ENCODE results near the gene MGRN1. TPM values are rescaled to one million over a fixed set of nuclear protein-coding genes. Genes with fewer than 3 reads are reported as not detected.

Gene MGRN1
- total RNA-seq, 4 donors from 2014 or later = 49.1 to 127 (median 79.5) TPM

- peaks cover 0 to 21% (median 8%) of the 10 kb centered on the region in 4 donors for H3K36me3 ChIP-seq
- WGBS, 2 donors (ENCODE audit: low coverage in 1 of 2) = 80 to 94% methylated on average over 2 to 13 of the region's 13 CpGs
- intact Hi-C loops (cut with DNase I; ENCODE audit: low total_unique reads) (no loop called here), in situ Hi-C loops (cut with MboI; ENCODE audit: low pct_ligation_motif_present in 1 of 4, low pct_unique_long_range_greater_than_20kb in 1 of 4, low sequenced_read_pairs in 3 of 4) (no loop called here)
- no peak overlapping the region for H3K4me3 ChIP-seq
- no peak for DNase-seq
- H3K27ac ChIP-seq = no peak overlapping the region
- no peaks in the 10 kb centered on the region for H3K27me3 ChIP-seq
- H3K9me3 ChIP-seq = no peaks in the 10 kb centered on the region
- TF ChIP-seq POLR2AphosphoS5 (IDR thresholded peaks at IDR 0.05) (no peak), POLR2A (IDR thresholded peaks at IDR 0.05) (no peak), CTCF (IDR thresholded peaks at IDR 0.05) (no peak), EP300 (IDR thresholded peaks at IDR 0.05; ENCODE audit: low read depth) (no peak)
- H3K4me1 ChIP-seq = peaks cover 3 to 25% (median 17%) of the 10 kb centered on the region in 4 donors
Observed at GRCh38 chr16:4651827-4652226, 27.2 kb downstream of the MGRN1 start.

- Histone ChIP-seq H3K36me3 (peaks cover 0 to 23% (median 11%) of the 10 kb centered on the region in 4 donors), H3K9me3 (no peaks in the 10 kb centered on the region), H3K27me3 (no peaks in the 10 kb centered on the region), H3K4me3 (no peak overlapping the region), H3K4me1 (peaks cover 3 to 25% (median 17%) of the 10 kb centered on the region in 4 donors), H3K27ac (no peak overlapping the region)
- in situ Hi-C loops (cut with MboI; ENCODE audit: low pct_ligation_motif_present in 1 of 4, low pct_unique_long_range_greater_than_20kb in 1 of 4, low sequenced_read_pairs in 3 of 4) (no loop called here), intact Hi-C loops (cut with DNase I; ENCODE audit: low total_unique reads) (no loop called here)
- no peak for DNase-seq
- WGBS, 2 donors (ENCODE audit: low coverage in 1 of 2) = 94% methylated on average over 20 of the region's 25 CpGs; no CpG with 5 or more reads in 1 of the 2 donors
- TF ChIP-seq CTCF (IDR thresholded peaks at IDR 0.05) (no peak), POLR2AphosphoS5 (IDR thresholded peaks at IDR 0.05) (no peak), POLR2A (IDR thresholded peaks at IDR 0.05) (no peak), EP300 (IDR thresholded peaks at IDR 0.05; ENCODE audit: low read depth) (no peak)
Observed at GRCh38 chr16:4652561-4652960, 27.9 kb downstream of the MGRN1 start.

GRCh38 chr16:4654011-4654963 is 29.7 kb downstream of the MGRN1 start:
- no peak overlapping the region for H3K4me3 ChIP-seq
- peaks cover 3 to 25% (median 17%) of the 10 kb centered on the region in 4 donors for H3K4me1 ChIP-seq
- H3K36me3 ChIP-seq = peaks cover 0 to 25% (median 11%) of the 10 kb centered on the region in 4 donors
- H3K27me3 ChIP-seq = no peaks in the 10 kb centered on the region
- 43 to 79% methylated on average over 3 to 16 of the region's 16 CpGs for WGBS, 2 donors (ENCODE audit: low coverage in 1 of 2)
- H3K9me3 ChIP-seq = no peaks in the 10 kb centered on the region
- intact Hi-C loops (cut with DNase I; ENCODE audit: low total_unique reads) (no loop called here), in situ Hi-C loops (cut with MboI; ENCODE audit: low pct_ligation_motif_present in 1 of 4, low pct_unique_long_range_greater_than_20kb in 1 of 4, low sequenced_read_pairs in 3 of 4) (no loop called here)
- TF ChIP-seq POLR2A (IDR thresholded peaks at IDR 0.05) (no peak), CTCF (IDR thresholded peaks at IDR 0.05) (no peak), POLR2AphosphoS5 (IDR thresholded peaks at IDR 0.05) (no peak), EP300 (IDR thresholded peaks at IDR 0.05; ENCODE audit: low read depth) (no peak)
- peak overlapping the region; percentile 34 to 73 (median 64) for H3K27ac ChIP-seq
- DNase-seq = peak; percentile 77

GRCh38 chr16:4654964-4655590 is 30.5 kb downstream of the MGRN1 start:
- TF ChIP-seq POLR2A (IDR thresholded peaks at IDR 0.05) (no peak), CTCF (IDR thresholded peaks at IDR 0.05) (no peak), POLR2AphosphoS5 (IDR thresholded peaks at IDR 0.05) (no peak), EP300 (IDR thresholded peaks at IDR 0.05; ENCODE audit: low read depth) (no peak)
- no peak for DNase-seq
- Histone ChIP-seq H3K9me3 (no peaks in the 10 kb centered on the region), H3K36me3 (peaks cover 0 to 25% (median 11%) of the 10 kb centered on the region in 4 donors), H3K4me1 (peaks cover 3 to 29% (median 17%) of the 10 kb centered on the region in 4 donors), H3K27me3 (no peaks in the 10 kb centered on the region), H3K4me3 (no peak overlapping the region), H3K27ac (peak overlapping the region in 2 of 4 donors; percentile 65 to 73)
- in situ Hi-C loops (cut with MboI; ENCODE audit: low pct_ligation_motif_present in 1 of 4, low pct_unique_long_range_greater_than_20kb in 1 of 4, low sequenced_read_pairs in 3 of 4) (no loop called here), intact Hi-C loops (cut with DNase I; ENCODE audit: low total_unique reads) (no loop called here)
- WGBS, 2 donors (ENCODE audit: low coverage in 1 of 2) = 85% methylated on average over 12 of the region's 12 CpGs; no CpG with 5 or more reads in 1 of the 2 donors
